PFSK-1 (cell line): Measurements from ENCODE around the gene PTPRM.

Source experiments
- FOXP2 ChIP-seq: optimal IDR thresholded peaks from 2 replicates; pipeline ENCODE3; 2011; ENCODE audit warnings: borderline replicate concordance, control low read depth, inconsistent platforms; ENCODE audit not compliant: insufficient read depth; ENCODE audit errors: extremely low read length, extremely low read depth
- POLR2AphosphoS5 ChIP-seq: IDR thresholded peaks from 2 replicates; pipeline ENCODE4 v1.6.1; 2012; ENCODE audit warnings: low read depth, mild to moderate bottlenecking, control low read depth, low read length, moderate library complexity
- SIN3A ChIP-seq: IDR thresholded peaks from 2 replicates; pipeline ENCODE4 v1.6.1; 2012; ENCODE audit warnings: mild to moderate bottlenecking, low read length, moderate library complexity, borderline replicate concordance; ENCODE audit not compliant: insufficient read depth
- TAF1 ChIP-seq: IDR thresholded peaks from 2 replicates; pipeline ENCODE4 v1.6.1; 2012; ENCODE audit warnings: low read length, control low read depth, borderline replicate concordance; ENCODE audit not compliant: insufficient read depth
- TF ChIP-seq, protein P1 (sequence below), 2 experiments: IDR thresholded peaks; 2 replicates each; pipeline versions ENCODE4 v1.6.1 to v1.8.0; 2011 to 2012; ENCODE audit warnings: low read depth in 2 of 2, low read length in 2 of 2, control low read depth in 1 of 2, inconsistent platforms in 1 of 2, mild to moderate bottlenecking in 1 of 2, moderate library complexity in 1 of 2; ENCODE audit not compliant: insufficient read depth in 1 of 2

PTPRM gene

GRCh38 chr18:7750095-7750663 is 183.1 kb downstream of the PTPRM start:
- TF ChIP-seq POLR2AphosphoS5: no peak
- TF ChIP-seq, protein P1, sequence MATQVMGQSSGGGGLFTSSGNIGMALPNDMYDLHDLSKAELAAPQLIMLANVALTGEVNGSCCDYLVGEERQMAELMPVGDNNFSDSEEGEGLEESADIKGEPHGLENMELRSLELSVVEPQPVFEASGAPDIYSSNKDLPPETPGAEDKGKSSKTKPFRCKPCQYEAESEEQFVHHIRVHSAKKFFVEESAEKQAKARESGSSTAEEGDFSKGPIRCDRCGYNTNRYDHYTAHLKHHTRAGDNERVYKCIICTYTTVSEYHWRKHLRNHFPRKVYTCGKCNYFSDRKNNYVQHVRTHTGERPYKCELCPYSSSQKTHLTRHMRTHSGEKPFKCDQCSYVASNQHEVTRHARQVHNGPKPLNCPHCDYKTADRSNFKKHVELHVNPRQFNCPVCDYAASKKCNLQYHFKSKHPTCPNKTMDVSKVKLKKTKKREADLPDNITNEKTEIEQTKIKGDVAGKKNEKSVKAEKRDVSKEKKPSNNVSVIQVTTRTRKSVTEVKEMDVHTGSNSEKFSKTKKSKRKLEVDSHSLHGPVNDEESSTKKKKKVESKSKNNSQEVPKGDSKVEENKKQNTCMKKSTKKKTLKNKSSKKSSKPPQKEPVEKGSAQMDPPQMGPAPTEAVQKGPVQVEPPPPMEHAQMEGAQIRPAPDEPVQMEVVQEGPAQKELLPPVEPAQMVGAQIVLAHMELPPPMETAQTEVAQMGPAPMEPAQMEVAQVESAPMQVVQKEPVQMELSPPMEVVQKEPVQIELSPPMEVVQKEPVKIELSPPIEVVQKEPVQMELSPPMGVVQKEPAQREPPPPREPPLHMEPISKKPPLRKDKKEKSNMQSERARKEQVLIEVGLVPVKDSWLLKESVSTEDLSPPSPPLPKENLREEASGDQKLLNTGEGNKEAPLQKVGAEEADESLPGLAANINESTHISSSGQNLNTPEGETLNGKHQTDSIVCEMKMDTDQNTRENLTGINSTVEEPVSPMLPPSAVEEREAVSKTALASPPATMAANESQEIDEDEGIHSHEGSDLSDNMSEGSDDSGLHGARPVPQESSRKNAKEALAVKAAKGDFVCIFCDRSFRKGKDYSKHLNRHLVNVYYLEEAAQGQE (IDR thresholded peaks at IDR 0.05; ENCODE audit: insufficient read depth in 1 of 2, low read depth in 2 of 2, low read length in 2 of 2): no peak
- TF ChIP-seq FOXP2: no peak
- TF ChIP-seq TAF1: no peak
- TF ChIP-seq SIN3A: no peak

DNA sequence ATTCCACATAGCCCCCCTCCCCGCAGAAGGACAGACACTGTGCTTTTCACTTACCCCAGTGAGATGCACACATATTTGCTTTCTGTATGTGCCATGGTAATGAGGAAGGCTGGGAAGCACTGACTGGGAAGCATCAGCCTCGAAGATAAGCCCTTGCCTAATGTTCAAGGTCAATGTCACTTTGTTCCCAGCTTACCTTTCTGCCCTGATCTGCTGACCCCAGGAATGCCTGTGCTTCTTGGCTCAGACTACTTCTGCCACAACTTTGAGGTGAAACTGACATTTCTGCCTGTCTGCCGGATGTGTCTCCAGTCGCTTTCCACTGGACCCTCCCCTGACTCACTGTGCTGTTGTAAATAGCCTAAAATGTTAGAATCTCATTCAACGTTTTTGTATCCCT is 183.8 kb downstream of the PTPRM start:
- TF ChIP-seq TAF1 (no peak), FOXP2 (no peak), SIN3A (no peak), POLR2AphosphoS5 (no peak)
- TF ChIP-seq, protein P1 (IDR thresholded peaks at IDR 0.05; ENCODE audit: insufficient read depth in 1 of 2, low read depth in 2 of 2, low read length in 2 of 2): no peak

- TF ChIP-seq POLR2AphosphoS5 (no peak), TAF1 (no peak), FOXP2 (no peak), SIN3A (no peak)
- TF ChIP-seq, protein P1 (IDR thresholded peaks at IDR 0.05; ENCODE audit: insufficient read depth in 1 of 2, low read depth in 2 of 2, low read length in 2 of 2): no peak
These were observed 187.1 kb downstream of the PTPRM start for GRCh38 chr18:7754258-7754657.

DNA sequence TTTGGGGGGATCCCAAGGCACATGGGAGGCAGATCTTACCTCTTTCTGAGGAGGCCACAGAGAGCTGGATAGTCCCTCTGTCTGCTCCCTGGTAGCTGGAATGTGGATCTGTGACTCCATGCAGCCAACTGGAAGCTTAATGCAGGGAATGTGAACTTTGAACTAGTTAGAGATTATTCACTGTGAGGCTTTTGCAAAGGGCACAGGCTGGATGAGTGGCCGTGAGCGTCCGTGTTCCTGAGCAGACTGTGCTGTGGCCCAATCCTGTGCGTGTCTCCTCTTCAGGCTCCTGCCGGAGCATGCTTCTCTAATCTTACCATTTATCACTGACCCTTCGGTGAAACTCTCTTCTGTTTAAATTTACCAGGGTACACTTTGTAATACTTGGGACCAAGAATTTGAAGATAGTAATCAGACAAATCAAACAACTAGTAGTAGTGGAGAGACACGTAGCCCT is 187.6 kb downstream of the PTPRM start:
- TF ChIP-seq POLR2AphosphoS5 (no peak), SIN3A (no peak), FOXP2 (no peak), TAF1 (no peak)
- TF ChIP-seq, protein P1 (IDR thresholded peaks at IDR 0.05; ENCODE audit: insufficient read depth in 1 of 2, low read depth in 2 of 2, low read length in 2 of 2): no peak

- no peak for TF ChIP-seq POLR2AphosphoS5
- TF ChIP-seq FOXP2: no peak
- no peak for TF ChIP-seq SIN3A
These were observed 188.8 kb downstream of the PTPRM start for GRCh38 chr18:7755753-7756475.
